Subcutaneous adipose tissue (tissue), 4 donors: ENCODE results near the gene UBR3. TPM values are rescaled to one million over a fixed set of nuclear protein-coding genes. Genes with fewer than 3 reads are reported as not detected.

Experiments
- CTCF ChIP-seq: fragments of 450-650 bp; IDR thresholded peaks from one replicate; pipeline ENCODE4 v1.5.1; 2016; ENCODE audit warnings: low read depth, mild to moderate bottlenecking, control low read depth, antibody characterized with exemption, moderate library complexity
- total RNA-seq, 4 donors: library from RNA; depleted of rRNA; stranded (reverse); fragments of >200 nt; gene quantifications; one replicate each; pipeline ENCODE4 v1.1.0, GENCODE V29; 2016

The UBR3 gene
- total RNA-seq, 4 donors from 2014 or later, result 80.7 to 128 (median 101) TPM

DNA sequence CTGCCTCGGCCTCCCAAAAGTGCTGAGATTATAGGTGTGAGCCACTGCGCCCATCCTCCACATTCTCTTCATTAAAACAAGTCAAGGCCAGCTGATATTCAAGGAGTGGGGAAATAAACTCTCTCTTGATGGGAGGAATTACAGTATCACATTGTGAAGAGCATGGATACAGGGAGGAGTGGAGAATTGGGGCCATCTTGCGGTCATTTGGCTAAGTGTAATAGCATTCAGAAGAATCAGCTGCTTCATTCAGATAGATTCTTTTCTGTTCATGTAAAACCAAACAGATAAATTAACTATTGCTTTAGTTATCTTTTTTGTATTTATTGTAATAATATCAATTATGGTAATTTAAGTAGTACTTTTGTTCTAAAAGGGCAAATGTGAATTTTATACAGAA lies 156.3 kb downstream of the UBR3 start:
- no peak for TF ChIP-seq CTCF

DNA sequence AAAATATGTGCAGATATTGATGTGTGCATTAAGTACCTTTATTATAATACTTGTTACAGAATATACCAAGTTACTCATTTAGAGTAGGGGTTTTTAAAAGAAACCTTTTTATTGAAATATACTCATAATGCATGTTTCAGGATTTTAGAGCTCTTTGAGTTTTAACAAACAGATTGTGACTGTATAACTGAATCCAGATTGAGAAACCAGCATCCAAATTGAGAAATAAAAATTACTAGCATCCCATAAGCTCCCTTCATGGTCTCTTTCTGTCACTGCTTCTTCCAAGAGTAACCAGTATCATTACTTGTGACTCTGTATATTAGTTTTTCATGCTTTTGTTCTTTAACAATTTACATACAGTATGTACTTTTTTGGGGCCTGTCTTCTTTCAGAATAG lies 156.9 kb downstream of the UBR3 start:
- no peak for TF ChIP-seq CTCF

- no peak for TF ChIP-seq CTCF
Measured at GRCh38 chr2:169994752-169995151, 167.5 kb downstream of the UBR3 start.

DNA sequence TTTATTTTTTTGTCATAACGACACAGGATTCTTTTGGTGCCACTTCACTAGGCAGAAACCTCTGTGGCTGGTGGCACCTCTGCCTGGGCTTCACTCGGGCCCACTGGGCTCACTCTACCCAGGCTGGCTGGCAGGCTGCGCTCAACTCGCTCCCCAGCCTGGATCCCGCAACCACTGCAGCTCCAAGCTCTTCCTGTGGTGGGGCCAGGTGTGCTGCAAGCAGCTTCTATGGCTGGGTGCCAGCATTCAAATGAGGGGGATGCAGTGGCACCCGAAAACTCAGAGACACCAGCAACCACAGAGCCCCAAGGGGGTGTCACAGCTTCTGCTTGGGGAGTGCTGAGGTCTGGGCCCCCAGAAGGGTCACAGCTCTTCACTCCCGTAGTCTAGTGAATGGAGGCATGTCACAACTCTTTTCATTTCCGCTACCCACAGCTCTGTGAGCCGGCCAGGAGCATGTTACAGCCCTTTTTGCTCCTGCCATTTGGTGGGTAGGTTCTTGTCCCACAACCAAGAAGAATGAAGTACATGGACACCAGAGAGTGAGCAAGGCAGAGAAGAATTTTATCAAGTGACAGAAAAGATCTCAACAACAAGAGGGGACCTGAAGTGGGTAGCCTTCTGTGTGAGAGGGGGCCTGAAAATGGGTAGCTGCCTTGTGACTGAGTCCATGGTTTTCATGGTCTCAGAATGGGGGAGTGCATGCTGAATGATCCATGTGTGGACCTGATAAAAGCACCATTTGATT lies 170.1 kb downstream of the UBR3 start:
- no peak for TF ChIP-seq CTCF

DNA sequence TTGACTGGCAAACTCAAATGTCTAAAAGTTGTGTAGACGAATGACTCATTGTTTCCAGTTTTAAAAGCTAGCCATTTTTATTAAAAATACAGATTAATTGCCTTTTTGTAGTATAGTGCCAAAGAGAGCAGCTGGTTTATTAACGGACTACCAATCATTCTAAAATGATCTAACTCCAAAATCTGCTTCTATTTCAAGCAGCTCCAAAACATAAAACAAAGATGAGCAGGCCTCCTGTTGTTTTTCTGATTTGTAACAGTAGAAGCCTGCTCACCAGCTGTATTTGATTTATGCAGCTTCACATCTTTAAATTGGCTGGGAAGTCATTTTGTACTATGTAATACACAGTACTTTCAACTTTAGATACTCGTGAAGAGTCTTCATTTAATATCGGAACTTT lies 171.8 kb downstream of the UBR3 start:
- TF ChIP-seq CTCF, result no peak

DNA sequence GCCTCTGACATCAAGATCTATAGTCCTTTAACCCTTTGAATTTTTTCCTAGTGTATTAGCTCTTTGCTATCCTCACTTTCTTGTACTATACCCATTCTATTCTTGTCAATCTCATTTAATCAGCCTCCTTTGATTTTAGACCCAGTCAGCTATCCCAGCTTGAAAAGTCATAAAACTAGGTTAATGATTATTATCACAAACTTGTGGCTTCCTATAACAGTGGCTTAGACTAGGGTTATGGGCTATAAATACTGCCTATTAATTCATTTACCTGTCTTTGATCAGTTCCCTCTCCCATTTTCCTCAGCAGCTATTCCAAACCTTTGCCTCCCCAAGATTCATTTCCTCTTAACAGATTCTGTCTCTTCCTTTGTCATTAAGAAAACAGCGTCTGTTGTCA lies 174.8 kb downstream of the UBR3 start:
- TF ChIP-seq CTCF, result no peak

- TF ChIP-seq CTCF, result no peak
Measured at GRCh38 chr2:170005702-170006101, 178.4 kb downstream of the UBR3 start.
